HG03196 (cell line): ENCODE measurements around the gene CFAP119.

ENCODE experiments used
- ATAC-seq: cut with Tn5 transposase; IDR thresholded peaks from one replicate; pipeline ENCODE4 v1.9.1; 2021; ENCODE audit not compliant: unreplicated experiment

Gene CFAP119

GRCh38 chr16:30741461-30741914 lies 20.4 kb downstream of the CFAP119 start:
- no peak for ATAC-seq

- ATAC-seq, result no peak
Measured at GRCh38 chr16:30740364-30741251, 21.3 kb downstream of the CFAP119 start.

DNA sequence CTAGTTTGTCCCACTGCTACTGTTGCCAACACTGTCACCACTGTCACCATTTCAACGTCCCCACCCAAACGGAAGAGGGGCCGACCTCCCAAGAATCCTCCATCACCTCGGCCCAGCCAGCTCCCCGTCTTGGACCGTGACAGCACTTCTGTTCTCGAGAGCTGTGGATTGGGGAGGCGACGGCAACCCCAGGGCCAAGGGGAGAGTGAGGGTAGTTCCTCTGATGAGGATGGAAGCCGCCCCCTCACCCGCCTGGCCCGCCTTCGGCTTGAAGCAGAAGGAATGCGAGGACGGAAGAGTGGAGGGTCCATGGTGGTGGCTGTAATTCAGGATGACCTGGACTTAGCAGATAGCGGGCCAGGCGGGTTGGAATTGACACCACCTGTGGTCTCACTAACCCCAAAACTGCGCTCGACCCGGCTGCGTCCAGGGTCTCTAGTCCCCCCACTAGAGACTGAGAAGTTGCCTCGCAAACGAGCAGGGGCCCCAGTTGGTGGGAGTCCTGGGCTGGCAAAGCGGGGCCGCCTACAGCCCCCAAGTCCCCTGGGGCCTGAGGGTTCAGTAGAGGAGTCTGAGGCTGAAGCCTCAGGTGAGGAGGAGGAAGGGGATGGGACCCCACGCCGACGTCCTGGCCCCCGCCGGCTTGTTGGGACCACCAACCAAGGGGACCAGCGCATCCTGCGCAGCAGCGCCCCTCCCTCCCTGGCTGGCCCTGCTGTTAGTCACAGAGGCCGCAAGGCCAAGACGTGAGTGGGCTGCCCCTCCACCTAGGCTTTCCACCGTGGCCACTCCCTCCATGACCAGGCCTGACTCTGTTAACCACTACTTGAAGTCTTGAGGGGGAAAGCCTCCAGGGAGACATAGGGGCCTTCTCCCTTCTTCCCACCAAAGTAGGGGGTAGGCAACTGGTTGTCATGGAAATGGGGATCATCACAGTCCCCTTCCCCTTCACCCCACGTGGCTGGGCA lies 22.6 kb downstream of the CFAP119 start:
- ATAC-seq, result no peak

GRCh38 chr16:30737794-30738648 lies 23.8 kb downstream of the CFAP119 start:
- ATAC-seq, result no peak

DNA sequence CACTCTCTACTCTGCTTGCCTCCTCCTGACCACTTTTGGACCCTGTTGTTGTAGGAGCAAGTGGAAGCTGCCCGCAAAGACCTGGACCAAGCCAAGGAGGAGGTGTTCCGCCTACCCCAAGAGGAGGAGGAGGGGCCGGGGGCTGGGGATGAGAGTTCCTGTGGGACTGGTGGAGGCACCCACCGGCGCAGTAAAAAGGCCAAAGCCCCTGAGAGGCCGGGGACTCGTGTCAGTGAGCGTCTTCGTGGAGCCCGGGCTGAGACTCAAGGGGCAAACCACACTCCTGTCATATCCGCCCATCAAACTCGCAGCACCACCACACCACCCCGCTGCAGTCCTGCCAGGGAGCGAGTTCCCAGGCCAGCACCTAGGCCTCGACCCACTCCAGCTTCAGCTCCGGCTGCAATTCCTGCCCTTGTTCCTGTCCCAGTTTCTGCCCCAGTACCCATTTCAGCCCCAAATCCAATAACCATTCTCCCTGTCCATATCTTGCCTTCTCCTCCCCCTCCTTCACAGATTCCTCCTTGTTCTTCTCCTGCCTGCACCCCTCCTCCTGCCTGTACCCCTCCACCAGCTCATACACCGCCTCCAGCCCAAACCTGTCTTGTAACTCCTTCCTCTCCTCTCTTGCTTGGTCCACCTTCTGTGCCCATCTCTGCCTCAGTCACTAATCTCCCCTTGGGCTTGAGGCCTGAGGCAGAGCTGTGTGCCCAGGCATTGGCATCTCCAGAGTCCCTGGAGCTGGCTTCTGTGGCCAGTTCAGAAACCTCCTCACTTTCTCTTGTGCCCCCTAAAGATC lies 24.7 kb downstream of the CFAP119 start:
- no peak for ATAC-seq

DNA sequence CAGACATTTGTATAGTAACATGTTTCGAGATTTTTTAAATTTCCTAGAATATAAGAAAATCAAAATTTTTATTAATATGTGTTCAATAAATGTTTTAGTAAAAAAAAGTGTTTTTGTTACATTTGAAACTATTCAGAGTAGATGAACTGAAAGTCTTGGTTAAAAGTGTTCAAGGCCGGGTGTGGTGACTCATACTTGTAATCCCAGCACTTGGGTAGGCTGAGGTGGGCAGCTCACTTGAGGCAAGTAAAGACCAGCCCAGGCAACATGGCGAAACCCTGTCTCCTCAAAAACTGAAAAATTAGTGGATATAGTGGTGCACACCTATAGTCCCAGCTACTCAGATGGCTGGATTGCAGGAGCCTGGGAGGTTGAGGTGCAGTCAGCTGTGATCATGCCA lies 30.5 kb downstream of the CFAP119 start:
- ATAC-seq, result no peak

DNA sequence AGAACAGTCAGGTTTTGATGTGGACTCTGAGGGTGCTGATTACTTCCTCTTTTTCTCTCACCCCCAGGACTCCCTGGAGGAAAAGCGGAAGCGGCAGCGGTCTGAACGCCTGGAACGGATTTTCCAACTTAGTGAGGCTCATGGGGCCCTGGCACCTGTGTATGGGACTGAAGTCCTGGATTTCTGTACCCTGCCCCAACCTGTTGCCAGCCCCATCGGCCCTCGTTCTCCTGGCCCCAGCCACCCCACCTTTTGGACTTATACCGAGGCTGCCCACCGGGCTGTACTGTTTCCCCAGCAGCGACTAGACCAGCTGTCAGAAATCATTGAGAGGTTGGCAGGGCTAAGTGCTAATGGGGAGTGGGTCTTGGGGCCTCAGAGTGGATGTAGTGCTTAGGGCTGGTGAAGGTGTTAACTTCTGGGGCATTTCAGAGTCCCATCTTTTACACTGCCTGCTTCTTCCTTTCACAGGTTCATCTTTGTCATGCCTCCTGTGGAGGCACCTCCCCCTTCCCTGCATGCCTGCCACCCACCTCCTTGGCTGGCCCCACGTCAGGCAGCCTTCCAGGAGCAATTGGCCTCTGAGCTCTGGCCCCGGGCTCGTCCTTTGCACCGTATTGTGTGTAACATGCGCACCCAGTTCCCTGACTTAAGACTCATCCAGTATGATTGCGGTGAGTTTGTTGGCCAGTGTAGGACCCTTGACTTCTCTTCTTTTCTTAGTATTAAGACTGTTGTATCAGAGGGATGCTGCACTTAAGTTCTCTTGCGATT lies 32.8 kb downstream of the CFAP119 start:
- ATAC-seq, result no peak

- no peak for ATAC-seq
Measured at GRCh38 chr16:30728321-30728720, 33.5 kb downstream of the CFAP119 start.

- ATAC-seq, result no peak
Measured at GRCh38 chr16:30725418-30725792, 36.5 kb downstream of the CFAP119 start.

DNA sequence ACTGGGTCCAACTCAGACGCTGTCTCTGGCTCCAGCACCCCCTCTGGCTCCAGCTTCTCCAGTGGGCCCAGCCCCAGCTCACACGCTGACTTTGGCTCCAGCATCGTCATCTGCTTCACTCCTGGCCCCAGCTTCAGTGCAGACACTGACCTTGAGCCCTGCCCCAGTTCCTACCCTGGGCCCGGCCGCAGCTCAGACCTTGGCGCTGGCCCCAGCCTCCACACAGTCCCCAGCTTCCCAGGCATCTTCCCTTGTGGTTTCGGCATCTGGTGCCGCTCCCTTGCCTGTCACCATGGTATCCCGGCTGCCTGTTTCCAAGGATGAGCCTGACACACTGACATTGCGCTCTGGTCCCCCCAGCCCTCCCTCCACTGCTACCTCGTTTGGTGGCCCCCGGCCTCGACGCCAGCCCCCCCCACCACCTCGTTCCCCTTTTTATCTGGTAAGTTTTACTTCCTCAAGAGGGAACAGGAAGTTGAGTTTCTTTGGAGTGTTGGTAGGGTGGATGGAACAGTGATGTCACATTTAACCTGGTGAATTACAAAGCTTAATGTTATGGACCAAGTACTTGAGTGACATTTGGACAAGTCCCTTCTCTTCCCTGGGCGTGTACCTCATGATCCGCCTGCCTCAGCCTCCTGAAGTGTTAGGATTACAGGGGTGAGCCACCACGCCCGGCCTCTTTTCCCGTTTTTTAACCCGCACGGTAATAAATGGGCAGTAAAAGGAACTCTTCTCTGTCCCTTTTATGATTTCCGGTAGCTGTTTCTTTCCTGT lies 37.0 kb downstream of the CFAP119 start:
- no peak for ATAC-seq

DNA sequence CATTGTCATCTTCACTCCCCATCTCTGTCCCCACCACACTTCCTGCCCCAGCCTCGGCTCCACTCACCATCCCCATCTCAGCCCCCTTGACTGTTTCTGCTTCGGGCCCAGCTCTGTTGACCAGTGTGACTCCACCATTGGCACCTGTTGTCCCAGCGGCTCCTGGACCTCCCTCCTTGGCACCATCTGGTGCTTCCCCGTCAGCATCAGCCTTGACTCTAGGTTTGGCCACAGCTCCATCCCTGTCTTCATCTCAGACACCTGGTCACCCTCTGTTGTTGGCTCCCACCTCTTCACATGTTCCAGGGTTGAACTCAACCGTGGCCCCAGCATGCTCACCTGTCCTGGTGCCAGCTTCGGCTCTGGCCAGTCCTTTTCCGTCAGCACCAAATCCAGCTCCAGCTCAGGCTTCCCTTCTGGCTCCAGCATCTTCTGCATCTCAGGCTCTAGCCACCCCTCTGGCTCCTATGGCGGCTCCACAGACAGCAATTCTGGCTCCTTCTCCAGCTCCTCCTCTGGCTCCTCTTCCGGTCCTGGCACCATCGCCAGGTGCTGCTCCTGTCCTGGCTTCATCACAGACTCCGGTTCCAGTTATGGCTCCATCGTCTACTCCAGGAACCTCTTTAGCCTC lies 38.0 kb downstream of the CFAP119 start:
- ATAC-seq, result no peak

GRCh38 chr16:30722916-30723315 lies 38.9 kb downstream of the CFAP119 start:
- ATAC-seq, result no peak

GRCh38 chr16:30722443-30722842 lies 39.4 kb downstream of the CFAP119 start:
- ATAC-seq, result no peak

- ATAC-seq, result no peak
Measured at GRCh38 chr16:30721606-30722005, 40.3 kb downstream of the CFAP119 start.

GRCh38 chr16:30721167-30721566 lies 40.7 kb downstream of the CFAP119 start:
- no peak for ATAC-seq

GRCh38 chr16:30720694-30721093 lies 41.2 kb downstream of the CFAP119 start:
- ATAC-seq, result no peak

DNA sequence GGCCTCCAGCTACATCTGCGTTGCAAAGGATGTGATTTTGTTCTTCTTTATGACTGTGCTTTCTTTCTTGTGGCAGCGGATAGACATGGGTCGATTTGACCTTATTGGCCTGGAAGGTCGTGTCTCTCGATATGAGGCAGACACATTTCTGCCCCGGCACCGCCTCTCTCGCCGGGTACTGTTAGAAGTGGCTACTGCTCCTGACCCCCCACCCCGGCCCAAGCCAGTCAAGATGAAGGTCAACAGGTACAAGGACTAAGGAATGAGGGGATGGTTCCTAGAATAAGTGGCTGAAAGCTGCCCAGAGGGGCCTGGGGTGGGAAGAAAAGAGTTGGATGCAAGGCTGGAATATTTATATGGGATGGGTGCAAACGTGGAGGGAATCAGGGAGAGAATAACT lies 41.8 kb downstream of the CFAP119 start:
- ATAC-seq, result no peak
